Testis (tissue), 2 donors: ENCODE data around the gene TAC1.

ENCODE experiments used
- POLR2A ChIP-seq: fragments of 450-650 bp; IDR thresholded peaks from one replicate; pipeline ENCODE4 v1.6.1; 2017; ENCODE audit warnings: antibody characterized with exemption, mild to moderate bottlenecking, moderate library complexity
- TF ChIP-seq, protein P1 (sequence below), 3 experiments: fragments of 450-650 bp in 2 of 3; fragments of 200-600 bp in 1 of 3; sonication (generic) in 1 of 3; IDR thresholded peaks; one replicate each; pipeline ENCODE4 v1.5.1; 2016 to 2019; ENCODE audit warnings: antibody characterized with exemption in 3 of 3, mild to moderate bottlenecking in 2 of 3, moderate library complexity in 1 of 3

DNA sequence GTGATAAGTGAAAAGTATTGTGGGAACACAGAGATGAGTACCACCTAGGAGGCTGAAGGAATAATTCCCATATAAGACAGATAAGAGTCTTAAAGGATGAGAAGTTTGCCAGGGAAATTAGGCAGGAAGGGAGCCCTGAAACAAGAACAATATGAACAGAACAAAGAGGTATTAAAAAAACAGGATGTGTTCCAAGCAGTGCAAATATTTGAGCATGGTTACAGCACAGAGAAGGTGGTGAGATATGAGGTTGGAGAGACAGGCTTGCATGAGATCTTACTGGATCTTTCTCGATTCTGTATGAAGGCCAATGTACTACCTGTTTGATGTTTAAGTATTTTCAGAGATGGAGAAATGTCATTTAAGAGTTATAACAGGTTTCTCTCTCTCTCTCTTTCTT is 20.3 kb downstream of the TAC1 start:
- no peak for TF ChIP-seq POLR2A
- TF ChIP-seq, protein P1, sequence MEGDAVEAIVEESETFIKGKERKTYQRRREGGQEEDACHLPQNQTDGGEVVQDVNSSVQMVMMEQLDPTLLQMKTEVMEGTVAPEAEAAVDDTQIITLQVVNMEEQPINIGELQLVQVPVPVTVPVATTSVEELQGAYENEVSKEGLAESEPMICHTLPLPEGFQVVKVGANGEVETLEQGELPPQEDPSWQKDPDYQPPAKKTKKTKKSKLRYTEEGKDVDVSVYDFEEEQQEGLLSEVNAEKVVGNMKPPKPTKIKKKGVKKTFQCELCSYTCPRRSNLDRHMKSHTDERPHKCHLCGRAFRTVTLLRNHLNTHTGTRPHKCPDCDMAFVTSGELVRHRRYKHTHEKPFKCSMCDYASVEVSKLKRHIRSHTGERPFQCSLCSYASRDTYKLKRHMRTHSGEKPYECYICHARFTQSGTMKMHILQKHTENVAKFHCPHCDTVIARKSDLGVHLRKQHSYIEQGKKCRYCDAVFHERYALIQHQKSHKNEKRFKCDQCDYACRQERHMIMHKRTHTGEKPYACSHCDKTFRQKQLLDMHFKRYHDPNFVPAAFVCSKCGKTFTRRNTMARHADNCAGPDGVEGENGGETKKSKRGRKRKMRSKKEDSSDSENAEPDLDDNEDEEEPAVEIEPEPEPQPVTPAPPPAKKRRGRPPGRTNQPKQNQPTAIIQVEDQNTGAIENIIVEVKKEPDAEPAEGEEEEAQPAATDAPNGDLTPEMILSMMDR (IDR thresholded peaks at IDR 0.05), result no peak
